Mesendoderm (in vitro differentiated cells): ENCODE results near the gene CMTM3.
"Not testable (repeated sequence)": the region's sequence is repeated elsewhere in the genome, so short reads cannot be mapped to it uniquely, and the experiment has no call there.

Experiments
- DNase-seq: peaks from one replicate; pipeline ENCODE4 v3.0.0; 2013
- H2AK5ac ChIP-seq: 2 replicates; pipeline ENCODE4 v1.6.1; 2013; ENCODE audit warnings: low read length, inconsistent platforms
- H2BK120ac ChIP-seq: 2 replicates; pipeline ENCODE4 v1.6.1; 2013; ENCODE audit warnings: low read depth, mild to moderate bottlenecking, low read length, moderate library complexity, mixed read lengths
- H2BK15ac ChIP-seq: replicated peaks from 2 replicates; pipeline ENCODE4 v1.6.1; 2013; ENCODE audit warnings: low read depth, mild to moderate bottlenecking, moderate library complexity
- H2BK5ac ChIP-seq: 2 replicates; pipeline ENCODE4 v1.6.1; 2013; ENCODE audit warnings: low read length, inconsistent platforms
- H3K18ac ChIP-seq: 2 replicates; pipeline ENCODE4 v1.6.1; 2013; ENCODE audit warnings: mild to moderate bottlenecking, low read length, mixed read lengths
- H3K23ac ChIP-seq: one replicate; pipeline ENCODE4 v1.6.1; 2013; ENCODE audit warnings: low read length
- H3K27ac ChIP-seq: 2 replicates; pipeline ENCODE4 v1.5.1; 2013; ENCODE audit warnings: low read depth, mild to moderate bottlenecking, inconsistent platforms, low read length, moderate library complexity
- H3K27me3 ChIP-seq: 2 replicates; pipeline ENCODE4 v1.6.1; 2013; ENCODE audit warnings: low read length, control low read depth, mild to moderate bottlenecking, inconsistent platforms; ENCODE audit not compliant: insufficient read depth, poor library complexity
- H3K36me3 ChIP-seq: 2 replicates; pipeline ENCODE4 v1.6.1; 2013; ENCODE audit warnings: low read length, inconsistent platforms; ENCODE audit not compliant: control insufficient read depth, insufficient read depth
- H3K4ac ChIP-seq: one replicate; pipeline ENCODE4 v1.6.1; 2013; ENCODE audit warnings: low read depth, mild to moderate bottlenecking, low read length, moderate library complexity
- H3K4me1 ChIP-seq: 2 replicates; pipeline ENCODE4 v1.6.1; 2013; ENCODE audit warnings: low read depth, low read length, inconsistent platforms; ENCODE audit not compliant: control insufficient read depth
- H3K4me2 ChIP-seq: 2 replicates; pipeline ENCODE4 v1.6.1; 2013; ENCODE audit warnings: low read length
- H3K4me3 ChIP-seq: 2 replicates; pipeline ENCODE4 v1.5.1; 2013; ENCODE audit warnings: mild to moderate bottlenecking, low read length
- H3K56ac ChIP-seq: one replicate; pipeline ENCODE4 v1.6.1; 2013; ENCODE audit warnings: low read length
- H3K79me1 ChIP-seq: 2 replicates; pipeline ENCODE4 v1.6.1; 2013; ENCODE audit warnings: low read length, inconsistent platforms
- H3K79me2 ChIP-seq: 2 replicates; pipeline ENCODE4 v1.6.1; 2013; ENCODE audit warnings: mild to moderate bottlenecking, low read length; ENCODE audit not compliant: control insufficient read depth, insufficient read depth
- H3K9ac ChIP-seq: 2 replicates; pipeline ENCODE4 v1.6.1; 2013; ENCODE audit warnings: low read length, inconsistent platforms
- H4K5ac ChIP-seq: one replicate; pipeline ENCODE4 v1.6.1; 2013; ENCODE audit warnings: low read length
- H4K8ac ChIP-seq: one replicate; pipeline ENCODE4 v1.6.1; 2013; ENCODE audit warnings: low read depth, mild to moderate bottlenecking, control low read depth, low read length, moderate library complexity
- WGBS: extraction: QIAGEN DNeasy Blood & Tissue Kit; methylation state at CpG from one replicate; pipeline ENCODE4 v1.1.7; 2013; ENCODE audit warnings: low lambda C conversion rate, missing lambda C conversion rate; ENCODE audit not compliant: insufficient coverage; ENCODE audit errors: extremely low coverage; 5-methylcytosine and 5-hydroxymethylcytosine counted together

Gene CMTM3

GRCh38 chr16:66620429-66620795 is 15.9 kb downstream of the CMTM3 start:
- WGBS = no CpG with 5 or more reads among the region's 8 CpGs
- H4K8ac ChIP-seq = no peak overlapping the region
- H3K27ac ChIP-seq = peak overlapping the region; percentile 15
- peaks cover 24% of the 10 kb centered on the region for H3K4me1 ChIP-seq
- H2AK5ac ChIP-seq = no peak overlapping the region
- no peak overlapping the region for H3K18ac ChIP-seq
- no peak overlapping the region for H3K4me2 ChIP-seq
- H4K5ac ChIP-seq = no peak overlapping the region
- H2BK15ac ChIP-seq = no peak overlapping the region
- H2BK5ac ChIP-seq = peak overlapping the region; percentile 31
- H3K4me3 ChIP-seq = no peak overlapping the region
- H3K56ac ChIP-seq = peak overlapping the region; percentile 44
- H3K79me2 ChIP-seq = no peaks in the 10 kb centered on the region
- no peak for DNase-seq
- no peaks in the 10 kb centered on the region for H3K36me3 ChIP-seq
- H2BK120ac ChIP-seq = no peak overlapping the region
- no peak overlapping the region for H3K4ac ChIP-seq
- H3K79me1 ChIP-seq = no peaks in the 10 kb centered on the region
- no peaks in the 10 kb centered on the region for H3K27me3 ChIP-seq
- H3K23ac ChIP-seq = no peak overlapping the region
- no peak overlapping the region for H3K9ac ChIP-seq

- Histone ChIP-seq H2BK120ac (no peak overlapping the region), H3K9ac (no peak overlapping the region), H2BK15ac (no peak overlapping the region), H3K36me3 (no peaks in the 10 kb centered on the region), H4K5ac (no peak overlapping the region), H2AK5ac (no peak overlapping the region), H3K56ac (no peak overlapping the region), H2BK5ac (no peak overlapping the region), H3K4ac (no peak overlapping the region), H3K4me1 (peaks cover 20% of the 10 kb centered on the region), H3K4me2 (no peak overlapping the region), H3K27me3 (no peaks in the 10 kb centered on the region), H3K79me1 (no peaks in the 10 kb centered on the region), H4K8ac (no peak overlapping the region), H3K18ac (no peak overlapping the region), H3K79me2 (no peaks in the 10 kb centered on the region), H3K27ac (no peak overlapping the region), H3K23ac (no peak overlapping the region), H3K4me3 (no peak overlapping the region)
- DNase-seq = no peak
- WGBS = no CpG with 5 or more reads among the region's 14 CpGs
Measured at GRCh38 chr16:66621973-66622372, 17.5 kb downstream of the CMTM3 start.

- no peaks in the 10 kb centered on the region for H3K36me3 ChIP-seq
- no peaks in the 10 kb centered on the region for H3K27me3 ChIP-seq
- H3K4me1 ChIP-seq = peaks cover 17% of the 10 kb centered on the region
- H2BK5ac ChIP-seq = no peak overlapping the region
- no peaks in the 10 kb centered on the region for H3K79me2 ChIP-seq
- no peak overlapping the region for H2BK120ac ChIP-seq
- H3K79me1 ChIP-seq = no peaks in the 10 kb centered on the region
- H3K23ac ChIP-seq = no peak overlapping the region
- H4K5ac ChIP-seq = no peak overlapping the region
- H3K4me3 ChIP-seq = no peak overlapping the region
- no peak overlapping the region for H4K8ac ChIP-seq
- no peak overlapping the region for H2AK5ac ChIP-seq
- peak; percentile 64 for DNase-seq
- no peak overlapping the region for H3K56ac ChIP-seq
- WGBS = no CpG with 5 or more reads among the region's 3 CpGs
- no peak overlapping the region for H3K9ac ChIP-seq
- no peak overlapping the region for H3K4ac ChIP-seq
- H3K18ac ChIP-seq = no peak overlapping the region
- no peak overlapping the region for H3K27ac ChIP-seq
- H2BK15ac ChIP-seq = no peak overlapping the region
- no peak overlapping the region for H3K4me2 ChIP-seq
Measured at GRCh38 chr16:66622863-66623262, 18.4 kb downstream of the CMTM3 start.

- Histone ChIP-seq H2BK5ac (no peak overlapping the region), H3K18ac (no peak overlapping the region), H2BK15ac (no peak overlapping the region), H3K27me3 (no peaks in the 10 kb centered on the region), H2BK120ac (no peak overlapping the region), H3K4me3 (no peak overlapping the region), H3K27ac (no peak overlapping the region), H3K79me2 (no peaks in the 10 kb centered on the region), H3K4me2 (no peak overlapping the region), H2AK5ac (no peak overlapping the region), H3K36me3 (no peaks in the 10 kb centered on the region), H3K79me1 (no peaks in the 10 kb centered on the region), H3K56ac (no peak overlapping the region), H3K9ac (no peak overlapping the region), H4K5ac (no peak overlapping the region), H4K8ac (no peak overlapping the region), H3K4me1 (peaks cover 12% of the 10 kb centered on the region), H3K4ac (no peak overlapping the region), H3K23ac (no peak overlapping the region)
- WGBS = no CpG with 5 or more reads among the region's 3 CpGs
- peak; percentile 33 for DNase-seq
Measured at GRCh38 chr16:66623755-66624154, 19.3 kb downstream of the CMTM3 start.

- not testable (repeated sequence) for H3K27ac ChIP-seq, H3K18ac ChIP-seq, H3K27me3 ChIP-seq, H4K8ac ChIP-seq, H3K4ac ChIP-seq, H3K4me1 ChIP-seq, DNase-seq, H3K4me3 ChIP-seq, H3K4me2 ChIP-seq, H2BK5ac ChIP-seq, H3K79me2 ChIP-seq, H2BK120ac ChIP-seq, H3K56ac ChIP-seq, H3K23ac ChIP-seq, H3K36me3 ChIP-seq, H3K79me1 ChIP-seq, H2AK5ac ChIP-seq, H2BK15ac ChIP-seq, H4K5ac ChIP-seq, H3K9ac ChIP-seq
- WGBS = no CpG with 5 or more reads among the region's 17 CpGs
Measured at GRCh38 chr16:66627611-66628378, 23.3 kb downstream of the CMTM3 start.

- Histone ChIP-seq H3K27me3 (no peaks in the 10 kb centered on the region), H2BK15ac (no peak overlapping the region), H2AK5ac (no peak overlapping the region), H3K36me3 (peaks cover 1% of the 10 kb centered on the region), H4K5ac (no peak overlapping the region), H3K79me1 (no peaks in the 10 kb centered on the region), H3K27ac (no peak overlapping the region), H3K79me2 (no peaks in the 10 kb centered on the region), H2BK120ac (no peak overlapping the region), H3K56ac (no peak overlapping the region), H4K8ac (no peak overlapping the region), H3K4ac (no peak overlapping the region), H3K4me2 (no peak overlapping the region), H3K4me1 (no peaks in the 10 kb centered on the region), H3K18ac (no peak overlapping the region), H3K23ac (no peak overlapping the region), H3K4me3 (no peak overlapping the region), H2BK5ac (no peak overlapping the region), H3K9ac (no peak overlapping the region)
- DNase-seq = no peak
- WGBS = no CpG with 5 or more reads among the region's 5 CpGs
Measured at GRCh38 chr16:66629856-66630255, 25.4 kb downstream of the CMTM3 start.
